ENCODE results near the gene FXYD5. TPM values are rescaled to one million over a fixed set of nuclear protein-coding genes. Genes with fewer than 3 reads are reported as not detected.
"Not testable (repeated sequence)": the region's sequence is repeated elsewhere in the genome, so short reads cannot be mapped to it uniquely, and the experiment has no call there.

The FXYD5 gene
- total RNA-seq, 1 donor from 2014 or later = 12.4 TPM

DNA sequence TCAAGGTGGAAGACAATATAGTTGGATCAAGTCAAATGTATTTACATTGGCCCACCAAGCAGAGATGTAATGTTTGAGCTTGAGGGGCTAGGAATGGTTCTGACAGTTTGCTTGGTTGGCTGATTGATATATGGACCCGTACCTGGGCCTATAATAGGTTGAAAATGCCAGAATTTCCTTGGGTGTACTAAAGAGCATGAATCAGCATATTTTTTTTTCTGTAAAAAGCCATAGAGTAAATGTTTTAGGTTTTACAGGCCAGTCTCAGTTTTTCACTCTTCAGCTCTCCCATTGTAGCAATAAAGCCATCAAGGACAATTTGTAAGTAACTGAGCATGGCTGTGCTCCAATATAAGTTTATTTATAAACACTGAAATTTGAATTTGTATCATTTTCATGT is 26.9 kb downstream of the FXYD5 start:
- H3K4me3 ChIP-seq (ENCODE audit: low read depth, low read length) = no peak overlapping the region
- TF ChIP-seq, protein P1, sequence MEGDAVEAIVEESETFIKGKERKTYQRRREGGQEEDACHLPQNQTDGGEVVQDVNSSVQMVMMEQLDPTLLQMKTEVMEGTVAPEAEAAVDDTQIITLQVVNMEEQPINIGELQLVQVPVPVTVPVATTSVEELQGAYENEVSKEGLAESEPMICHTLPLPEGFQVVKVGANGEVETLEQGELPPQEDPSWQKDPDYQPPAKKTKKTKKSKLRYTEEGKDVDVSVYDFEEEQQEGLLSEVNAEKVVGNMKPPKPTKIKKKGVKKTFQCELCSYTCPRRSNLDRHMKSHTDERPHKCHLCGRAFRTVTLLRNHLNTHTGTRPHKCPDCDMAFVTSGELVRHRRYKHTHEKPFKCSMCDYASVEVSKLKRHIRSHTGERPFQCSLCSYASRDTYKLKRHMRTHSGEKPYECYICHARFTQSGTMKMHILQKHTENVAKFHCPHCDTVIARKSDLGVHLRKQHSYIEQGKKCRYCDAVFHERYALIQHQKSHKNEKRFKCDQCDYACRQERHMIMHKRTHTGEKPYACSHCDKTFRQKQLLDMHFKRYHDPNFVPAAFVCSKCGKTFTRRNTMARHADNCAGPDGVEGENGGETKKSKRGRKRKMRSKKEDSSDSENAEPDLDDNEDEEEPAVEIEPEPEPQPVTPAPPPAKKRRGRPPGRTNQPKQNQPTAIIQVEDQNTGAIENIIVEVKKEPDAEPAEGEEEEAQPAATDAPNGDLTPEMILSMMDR (IDR thresholded peaks at IDR 0.05; ENCODE audit: insufficient read depth, low read length, severe bottlenecking) = no peak
- DNase-seq (ENCODE audit: low read depth) = no peak
- no peaks in the 10 kb centered on the region for H3K27me3 ChIP-seq (ENCODE audit: control insufficient read depth, insufficient read depth, low read length)
- H3K36me3 ChIP-seq (ENCODE audit: control insufficient read depth, insufficient read depth, low read length) = no peaks in the 10 kb centered on the region
- no peak for FAIRE-seq

DNA sequence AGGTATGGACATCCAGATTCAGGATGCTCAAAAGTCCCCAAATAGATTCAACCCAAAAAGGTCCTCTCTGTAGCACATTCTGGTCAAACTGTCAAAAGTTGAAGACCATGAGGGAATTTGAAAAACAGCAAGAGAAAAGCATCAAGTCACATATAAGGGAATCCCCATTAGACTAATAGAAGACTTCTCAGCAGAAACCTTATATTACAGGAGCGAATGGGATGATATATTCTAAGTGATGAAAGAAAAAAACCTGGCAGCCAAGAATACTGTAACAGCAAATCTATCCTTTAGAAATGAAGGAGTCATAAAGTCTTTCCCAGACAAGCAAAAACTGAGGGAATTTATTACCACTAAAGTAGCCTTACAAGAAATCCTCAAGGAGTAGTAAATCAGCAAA is 29.7 kb downstream of the FXYD5 start:
- FAIRE-seq = no peak
- TF ChIP-seq, protein P1 (IDR thresholded peaks at IDR 0.05; ENCODE audit: insufficient read depth, low read length, severe bottlenecking) = no peak
- H3K4me3 ChIP-seq (ENCODE audit: low read depth, low read length) = no peak overlapping the region
- DNase-seq (ENCODE audit: low read depth) = no peak
- no peaks in the 10 kb centered on the region for H3K27me3 ChIP-seq (ENCODE audit: control insufficient read depth, insufficient read depth, low read length)
- no peaks in the 10 kb centered on the region for H3K36me3 ChIP-seq (ENCODE audit: control insufficient read depth, insufficient read depth, low read length)

DNA sequence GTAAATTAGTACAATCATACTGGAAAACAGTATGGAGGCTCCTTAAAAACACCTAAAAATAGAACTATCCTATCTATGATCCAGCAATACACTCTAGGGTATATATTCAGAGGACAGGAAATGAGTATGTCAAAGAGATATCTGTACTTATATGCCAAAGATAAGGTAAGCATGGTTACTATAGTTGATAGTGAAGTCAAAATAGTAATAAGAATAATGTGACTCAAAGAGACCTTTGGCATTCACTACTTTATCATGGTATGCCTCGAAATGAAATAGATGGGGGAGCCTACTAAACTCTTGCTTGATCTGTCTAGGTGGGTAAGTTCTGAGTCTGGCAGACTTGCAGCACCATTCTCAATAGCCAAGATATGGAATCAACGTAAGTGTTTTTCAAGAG is 30.3 kb downstream of the FXYD5 start:
- DNase-seq (ENCODE audit: low read depth) (no peak), FAIRE-seq (no peak)
- Histone ChIP-seq H3K36me3 (ENCODE audit: control insufficient read depth, insufficient read depth, low read length) (no peaks in the 10 kb centered on the region), H3K4me3 (ENCODE audit: low read depth, low read length) (no peak overlapping the region), H3K27me3 (ENCODE audit: control insufficient read depth, insufficient read depth, low read length) (no peaks in the 10 kb centered on the region)
- TF ChIP-seq, protein P1 (IDR thresholded peaks at IDR 0.05; ENCODE audit: insufficient read depth, low read length, severe bottlenecking) = no peak

DNA sequence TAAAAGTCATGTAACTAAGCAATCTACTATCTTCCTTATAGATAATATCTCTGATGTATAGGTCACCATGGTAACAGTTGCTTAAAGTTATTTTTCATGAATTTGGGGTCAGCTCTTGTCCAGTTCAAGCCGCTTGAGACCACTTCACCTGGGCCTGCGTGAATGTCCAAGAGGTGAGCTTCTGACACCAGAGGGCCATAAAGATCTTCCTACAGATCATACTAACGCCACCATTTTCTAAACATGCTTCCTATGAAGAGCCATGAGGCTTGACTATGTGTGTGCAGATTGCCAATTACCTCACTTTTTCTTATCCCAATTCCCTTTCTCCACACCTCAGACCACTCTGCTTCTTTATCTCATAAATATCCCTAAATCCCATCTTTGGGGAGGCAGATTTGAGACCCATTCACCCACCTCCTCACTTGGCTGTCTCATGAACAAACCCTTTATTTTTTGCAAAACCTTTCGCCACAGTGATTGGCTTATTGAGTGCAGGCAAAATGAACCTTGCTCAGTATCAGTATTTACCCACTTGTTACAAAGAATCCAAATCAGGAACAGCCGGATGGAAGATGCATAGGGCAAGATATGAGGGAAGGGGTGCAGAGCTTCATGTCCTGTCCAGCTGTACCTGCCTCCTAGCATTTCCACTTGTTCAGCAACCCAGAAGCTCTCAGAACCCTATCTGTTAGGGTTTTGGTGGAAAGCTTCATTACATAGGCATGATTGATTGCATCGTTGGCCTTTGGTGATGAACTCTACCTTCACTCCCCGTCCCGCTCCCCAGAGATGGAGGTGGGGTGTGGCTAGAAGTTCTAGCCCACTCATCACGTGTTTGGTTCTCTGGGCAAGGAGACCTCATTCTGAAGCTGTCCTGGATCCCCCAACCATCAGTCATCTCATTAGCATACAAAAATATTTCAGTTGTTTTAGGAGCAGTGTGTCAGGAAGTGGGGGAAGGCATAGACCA is 39.8 kb downstream of the FXYD5 start:
- FAIRE-seq = no peak
- H3K36me3 ChIP-seq (ENCODE audit: control insufficient read depth, insufficient read depth, low read length) = no peaks in the 10 kb centered on the region
- no peaks in the 10 kb centered on the region for H3K27me3 ChIP-seq (ENCODE audit: control insufficient read depth, insufficient read depth, low read length)
- DNase-seq (ENCODE audit: low read depth) = no peak
- TF ChIP-seq, protein P1 (IDR thresholded peaks at IDR 0.05; ENCODE audit: insufficient read depth, low read length, severe bottlenecking) = no peak
- H3K4me3 ChIP-seq (ENCODE audit: low read depth, low read length) = no peak overlapping the region

DNA sequence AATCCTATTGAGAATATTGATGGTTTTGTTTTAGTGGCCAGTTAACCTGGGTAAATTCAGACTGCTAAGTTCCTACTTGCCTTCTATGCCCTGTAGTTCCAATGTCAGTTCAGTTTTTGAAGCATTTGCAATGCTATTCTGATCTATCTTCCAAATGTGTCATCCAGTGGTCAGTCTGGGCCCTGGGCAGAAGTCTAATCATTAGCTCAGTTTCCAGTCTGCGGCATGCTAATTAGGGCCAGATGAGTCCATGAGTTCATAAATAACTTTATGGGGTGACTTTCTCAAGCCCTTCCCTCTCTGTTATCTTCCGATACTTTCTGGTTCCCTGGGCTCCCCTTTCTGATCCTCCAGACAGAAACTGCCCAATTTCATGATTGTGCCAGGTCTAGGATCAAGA is 41.3 kb downstream of the FXYD5 start:
- Histone ChIP-seq H3K27me3 (ENCODE audit: control insufficient read depth, insufficient read depth, low read length) (no peaks in the 10 kb centered on the region), H3K36me3 (ENCODE audit: control insufficient read depth, insufficient read depth, low read length) (no peaks in the 10 kb centered on the region), H3K4me3 (ENCODE audit: low read depth, low read length) (no peak overlapping the region)
- TF ChIP-seq, protein P1 (IDR thresholded peaks at IDR 0.05; ENCODE audit: insufficient read depth, low read length, severe bottlenecking) = no peak
- no peak for DNase-seq (ENCODE audit: low read depth)
- FAIRE-seq = no peak

DNA sequence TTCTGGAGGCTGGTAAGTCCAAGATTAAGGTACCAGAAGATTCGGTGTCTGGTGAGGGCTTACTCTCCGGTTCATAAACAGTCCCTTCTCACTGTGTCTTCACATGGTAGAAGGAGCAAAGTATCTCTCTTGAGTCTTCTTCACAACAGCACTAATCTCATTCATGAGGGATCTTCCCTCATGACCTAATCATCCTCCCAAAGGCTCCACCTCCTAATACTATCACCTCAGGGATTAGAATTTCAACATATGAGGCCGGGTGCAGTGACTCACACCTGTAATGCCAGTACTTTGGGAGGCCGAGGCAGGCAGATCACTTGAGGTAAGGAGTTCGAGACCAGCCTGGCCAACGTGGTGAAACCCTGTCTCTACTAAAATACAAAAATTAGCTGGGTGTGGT is 42.3 kb downstream of the FXYD5 start:
- H3K36me3 ChIP-seq (ENCODE audit: control insufficient read depth, insufficient read depth, low read length); FAIRE-seq; H3K4me3 ChIP-seq (ENCODE audit: low read depth, low read length); H3K27me3 ChIP-seq (ENCODE audit: control insufficient read depth, insufficient read depth, low read length): not testable (repeated sequence)
- peak; percentile 64 for DNase-seq (ENCODE audit: low read depth)

Data from bronchial epithelial cell (primary cell).